ENCODE results near the gene DOCK6. TPM values are rescaled to one million over a fixed set of nuclear protein-coding genes. Genes with fewer than 3 reads are reported as not detected.

The DOCK6 gene
- total RNA-seq, 2 experiments from 2014 or later, result 24.1 to 74.6 TPM

DNA sequence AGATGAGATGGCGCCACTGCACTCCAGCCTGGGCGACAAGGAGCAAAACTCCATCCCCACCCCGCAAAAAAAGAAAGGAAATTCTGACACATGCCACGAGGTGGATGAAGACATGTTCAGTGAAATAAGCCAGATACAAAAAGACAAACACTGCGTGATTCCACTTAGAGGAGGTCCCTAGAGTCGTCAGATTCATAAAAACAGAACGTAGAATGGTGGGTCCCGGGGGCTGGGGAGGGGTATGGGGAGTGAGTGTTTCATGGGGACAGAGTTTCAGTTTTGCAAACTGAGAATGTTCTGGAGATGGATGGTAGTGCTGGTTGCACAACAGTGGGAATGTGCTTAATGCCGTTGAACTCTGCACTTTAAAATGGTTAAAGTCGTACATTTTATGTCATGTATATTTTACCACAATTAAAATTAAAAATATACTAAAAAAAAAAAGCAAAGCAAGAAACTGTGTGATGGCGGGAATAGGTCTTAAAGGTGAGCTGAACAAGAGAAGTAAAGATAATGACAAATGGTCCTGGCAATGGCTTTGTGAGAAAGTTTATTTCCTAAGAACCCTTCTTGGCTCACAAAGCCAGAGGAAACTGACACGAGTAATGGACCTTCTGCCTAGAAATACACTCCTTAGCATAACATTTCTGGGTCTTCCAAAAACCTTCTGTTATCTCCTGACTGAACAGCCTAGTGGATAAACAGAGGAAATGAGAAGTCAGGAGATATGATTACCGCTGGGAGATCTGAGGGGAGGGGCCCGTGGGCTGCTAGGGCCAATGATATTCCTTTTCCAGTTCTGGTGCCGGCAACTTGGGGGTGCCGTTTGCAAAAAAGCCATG is 102.5 kb downstream of the DOCK6 start:
- intact Hi-C loops (cut with micrococcal nuclease; ENCODE audit: unreplicated experiment), result no loop called here
- H4K20me1 ChIP-seq (ENCODE audit: insufficient read depth, low read length), result no peaks in the 10 kb centered on the region
- no peak overlapping the region for H3K27ac ChIP-seq (ENCODE audit: low read depth, low read length, poor library complexity, severe bottlenecking)
- no peak overlapping the region for H2AFZ ChIP-seq (ENCODE audit: low read length)
- TF ChIP-seq, protein P1, sequence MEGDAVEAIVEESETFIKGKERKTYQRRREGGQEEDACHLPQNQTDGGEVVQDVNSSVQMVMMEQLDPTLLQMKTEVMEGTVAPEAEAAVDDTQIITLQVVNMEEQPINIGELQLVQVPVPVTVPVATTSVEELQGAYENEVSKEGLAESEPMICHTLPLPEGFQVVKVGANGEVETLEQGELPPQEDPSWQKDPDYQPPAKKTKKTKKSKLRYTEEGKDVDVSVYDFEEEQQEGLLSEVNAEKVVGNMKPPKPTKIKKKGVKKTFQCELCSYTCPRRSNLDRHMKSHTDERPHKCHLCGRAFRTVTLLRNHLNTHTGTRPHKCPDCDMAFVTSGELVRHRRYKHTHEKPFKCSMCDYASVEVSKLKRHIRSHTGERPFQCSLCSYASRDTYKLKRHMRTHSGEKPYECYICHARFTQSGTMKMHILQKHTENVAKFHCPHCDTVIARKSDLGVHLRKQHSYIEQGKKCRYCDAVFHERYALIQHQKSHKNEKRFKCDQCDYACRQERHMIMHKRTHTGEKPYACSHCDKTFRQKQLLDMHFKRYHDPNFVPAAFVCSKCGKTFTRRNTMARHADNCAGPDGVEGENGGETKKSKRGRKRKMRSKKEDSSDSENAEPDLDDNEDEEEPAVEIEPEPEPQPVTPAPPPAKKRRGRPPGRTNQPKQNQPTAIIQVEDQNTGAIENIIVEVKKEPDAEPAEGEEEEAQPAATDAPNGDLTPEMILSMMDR (conservative IDR thresholded peaks at IDR 0.05; ENCODE audit: low read length), result no peak
- TF ChIP-seq EZH2phosphoT487 (IDR thresholded peaks at IDR 0.05; ENCODE audit: borderline replicate concordance, low read depth, low read length), result no peak
- H3K79me2 ChIP-seq (ENCODE audit: insufficient read depth, low read depth, low read length), result peaks cover 7% of the 10 kb centered on the region
- no TSS peak for BruUV-seq (replicated peaks)
- ChIA-PET POLR2A (no interaction called here), CTCF (ENCODE audit: unreplicated experiment) (no interaction called here)
- peaks cover 19% of the 10 kb centered on the region for H3K36me3 ChIP-seq (ENCODE audit: insufficient read depth, low read length)
- no peaks in the 10 kb centered on the region for H3K9me3 ChIP-seq (ENCODE audit: low read length)
- H3K9me2 ChIP-seq (ENCODE audit: insufficient read depth, low read length), result no peaks in the 10 kb centered on the region
- DNase-seq (ENCODE audit: low spot score), result no peak
- no peak overlapping the region for H3K4me3 ChIP-seq (ENCODE audit: low read depth, low read length, poor library complexity, severe bottlenecking)
- H3K4me1 ChIP-seq (ENCODE audit: insufficient read depth, low read length, poor library complexity, severe bottlenecking), result peaks cover 7% of the 10 kb centered on the region
- no peak overlapping the region for H3K4me2 ChIP-seq (ENCODE audit: low read length)

DNA sequence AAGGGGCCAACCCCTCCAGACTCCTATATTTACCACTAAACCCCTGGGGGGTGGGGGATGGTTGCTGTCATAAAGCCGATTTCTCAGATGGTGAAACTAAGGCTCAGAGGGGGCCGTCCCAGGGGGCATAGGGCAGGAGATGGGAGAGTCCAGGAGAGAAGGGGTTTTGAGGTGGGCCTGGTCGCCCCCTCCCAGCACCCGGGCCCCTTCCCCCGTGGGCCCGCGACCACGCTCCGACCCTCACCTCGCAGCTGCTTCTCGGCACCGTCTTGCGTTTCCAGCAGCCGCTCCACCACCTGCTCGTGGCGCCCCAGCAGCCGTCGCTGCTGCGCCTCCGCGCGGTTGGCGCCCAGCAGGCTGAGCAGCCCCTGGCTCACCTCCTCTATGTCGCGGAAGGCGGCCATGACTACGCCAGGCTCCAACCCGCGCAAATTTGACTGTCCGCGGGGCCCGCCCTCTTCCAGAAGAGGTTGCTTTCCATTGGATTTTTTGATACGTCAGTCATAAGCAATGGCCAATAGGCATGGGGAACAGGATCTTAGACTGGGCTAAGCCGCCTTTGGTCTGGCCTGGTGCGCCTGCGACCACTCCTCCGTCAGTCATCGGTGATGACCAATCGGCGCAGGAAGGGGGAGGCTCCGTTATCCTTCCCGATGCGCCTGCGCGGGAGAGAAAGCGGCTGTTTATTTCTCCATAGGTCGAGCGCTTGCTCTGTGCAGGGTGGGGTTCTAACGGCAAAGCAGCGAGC is 106.8 kb downstream of the DOCK6 start, which contains the start of gene SPC24:
Gene SPC24 (minus strand): TSS at position 410 of the 748 bp plus-strand sequence. CDS start 6 bp downstream, at position 404.
- TF ChIP-seq, protein P1 (conservative IDR thresholded peaks at IDR 0.05; ENCODE audit: low read length), result peak; percentile 33; the same call in 1 of the 2 replicates
- no peak for TF ChIP-seq EZH2phosphoT487 (IDR thresholded peaks at IDR 0.05; ENCODE audit: borderline replicate concordance, low read depth, low read length)
- Histone ChIP-seq H3K4me3 (ENCODE audit: low read depth, low read length, poor library complexity, severe bottlenecking) (peak within 1 kb of the TSS; percentile 96), H3K79me2 (ENCODE audit: insufficient read depth, low read depth, low read length) (peaks cover 47% of the 10 kb centered on the region), H3K9me2 (ENCODE audit: insufficient read depth, low read length) (no peaks in the 10 kb centered on the region), H3K4me2 (ENCODE audit: low read length) (peak within 1 kb of the TSS; percentile 98), H2AFZ (ENCODE audit: low read length) (peak within 1 kb of the TSS; percentile 72), H3K36me3 (ENCODE audit: insufficient read depth, low read length) (peaks cover 42% of the 10 kb centered on the region), H3K4me1 (ENCODE audit: insufficient read depth, low read length, poor library complexity, severe bottlenecking) (peaks cover 22% of the 10 kb centered on the region), H3K27ac (ENCODE audit: low read depth, low read length, poor library complexity, severe bottlenecking) (peak within 1 kb of the TSS; percentile 69), H4K20me1 (ENCODE audit: insufficient read depth, low read length) (no peaks in the 10 kb centered on the region), H3K9me3 (ENCODE audit: low read length) (no peaks in the 10 kb centered on the region)
- ChIA-PET CTCF (ENCODE audit: unreplicated experiment) (interaction anchor here (1.2 kb wide), 1 partner anchor 35 kb away, joined by 3 read pairs; no protein-coding TSS in a partner anchor), POLR2A (interaction anchor here (0.5 to 1.5 kb wide), 3 partner anchors 30 to 246 kb away, joined by 3 to 6 read pairs (median 5); no protein-coding TSS in a partner anchor)
- BruUV-seq (replicated peaks), result no TSS peak
- DNase-seq (ENCODE audit: low spot score), result peak; percentile 99
- intact Hi-C loops (cut with micrococcal nuclease; ENCODE audit: unreplicated experiment), result loop anchor here (2.0 kb wide), 1 partner anchor 41 kb away; the partner anchor contains the start of gene KANK2
